MM.1S (cell line): ENCODE data around the gene CENPX.
A peak's percentile ranks its signal among the peaks of the same experiment; 100 is the strongest.

Experiments used
- DNase-seq: peaks from one replicate; pipeline ENCODE4 v3.0.0-alpha.2; 2015
- H2AFZ ChIP-seq: fragments of 300-600 bp; sonication (generic); 2 replicates; pipeline ENCODE4 v1.6.0; 2016; ENCODE audit warnings: antibody characterized with exemption, low read length
- H3F3A ChIP-seq: fragments of 300-600 bp; sonication (generic); 2 replicates; pipeline ENCODE4 v1.6.1; 2016; ENCODE audit warnings: mild to moderate bottlenecking, antibody characterized with exemption, low read length, moderate library complexity, mixed read lengths; ENCODE audit not compliant: insufficient read depth
- H3K27ac ChIP-seq: fragments of 300-600 bp; sonication (generic); 2 replicates; pipeline ENCODE4 v1.5.1; 2016; ENCODE audit warnings: mild to moderate bottlenecking, low read length
- H3K27me3 ChIP-seq: fragments of 300-600 bp; sonication (generic); replicated peaks from 2 replicates; pipeline ENCODE4 v1.6.0; 2016; ENCODE audit warnings: low read length; ENCODE audit not compliant: insufficient read depth
- H3K36me3 ChIP-seq: fragments of 300-600 bp; sonication (generic); replicated peaks from 2 replicates; pipeline ENCODE4 v1.6.1; 2016; ENCODE audit warnings: mild to moderate bottlenecking, low read length, mixed read lengths; ENCODE audit not compliant: insufficient read depth
- H3K4me1 ChIP-seq: fragments of 300-600 bp; sonication (generic); 2 replicates; pipeline ENCODE4 v1.6.1; 2016; ENCODE audit warnings: low read length, mixed read lengths
- H3K4me2 ChIP-seq: fragments of 300-600 bp; sonication (generic); 2 replicates; pipeline ENCODE4 v1.6.0; 2016; ENCODE audit warnings: low read depth, low read length
- H3K4me3 ChIP-seq: fragments of 300-600 bp; sonication (generic); 2 replicates; pipeline ENCODE4 v1.5.1; 2016; ENCODE audit warnings: low read length, mixed read lengths
- H3K79me2 ChIP-seq: fragments of 300-600 bp; sonication (generic); 2 replicates; pipeline ENCODE4 v1.6.1; 2016; ENCODE audit warnings: mixed run types, low read length, mixed read lengths
- H3K9ac ChIP-seq: fragments of 300-600 bp; sonication (generic); 2 replicates; pipeline ENCODE4 v1.6.1; 2016; ENCODE audit warnings: low read length, mixed read lengths
- H3K9me2 ChIP-seq: fragments of 300-600 bp; sonication (generic); replicated peaks from 2 replicates; pipeline ENCODE4 v1.6.1; 2016; ENCODE audit warnings: mild to moderate bottlenecking, low read length, mixed read lengths; ENCODE audit not compliant: insufficient read depth
- H3K9me3 ChIP-seq: fragments of 300-600 bp; sonication (generic); replicated peaks from 2 replicates; pipeline ENCODE4 v1.6.1; 2016; ENCODE audit warnings: mild to moderate bottlenecking, low read length, mixed read lengths; ENCODE audit not compliant: insufficient read depth
- H4K20me1 ChIP-seq: fragments of 300-600 bp; sonication (generic); 2 replicates; pipeline ENCODE4 v1.6.1; 2016; ENCODE audit warnings: mild to moderate bottlenecking, low read length, moderate library complexity, mixed read lengths; ENCODE audit not compliant: insufficient read depth
- CTCF ChIP-seq: fragments of 300-600 bp; sonication (generic); IDR thresholded peaks from 2 replicates; pipeline ENCODE4 v1.5.1; 2016; ENCODE audit warnings: antibody characterized with exemption, low read length, mixed read lengths
- EZH2 ChIP-seq: fragments of 300-600 bp; sonication (generic); optimal IDR thresholded peaks from 2 replicates; pipeline ENCODE3; 2017; ENCODE audit warnings: low read depth, mild to moderate bottlenecking, antibody characterized with exemption, low read length, mixed read lengths
- EZH2phosphoT487 ChIP-seq: fragments of 300-600 bp; sonication (generic); IDR thresholded peaks from 2 replicates; pipeline ENCODE4 v1.6.1; 2018; ENCODE audit warnings: antibody characterized with exemption, low read length

The CENPX gene

GRCh38 chr17:82053556-82054263 is 31.0 kb upstream of the CENPX start:
- Histone ChIP-seq H3F3A (no peaks in the 10 kb centered on the region; the same call in 1 of the 2 replicates), H3K9me2 (no peaks in the 10 kb centered on the region), H4K20me1 (no peaks in the 10 kb centered on the region), H3K79me2 (peaks cover 24% of the 10 kb centered on the region), H3K36me3 (no peaks in the 10 kb centered on the region), H3K9me3 (no peaks in the 10 kb centered on the region), H3K27me3 (no peaks in the 10 kb centered on the region), H2AFZ (no peak overlapping the region), H3K9ac (no peak overlapping the region), H3K4me1 (peaks cover 7% of the 10 kb centered on the region; the same call in 1 of the 2 replicates), H3K4me3 (no peak overlapping the region), H3K4me2 (peak overlapping the region; percentile 98; the same call in 1 of the 2 replicates), H3K27ac (no peak overlapping the region)
- TF ChIP-seq EZH2phosphoT487 (no peak), CTCF (no peak), EZH2 (no peak)
- no peak for DNase-seq

- H3F3A ChIP-seq = no peaks in the 10 kb centered on the region; the same call in 1 of the 2 replicates
- no peak for DNase-seq
- H3K27ac ChIP-seq = no peak overlapping the region
- no peaks in the 10 kb centered on the region for H3K36me3 ChIP-seq
- H3K27me3 ChIP-seq = no peaks in the 10 kb centered on the region
- H3K79me2 ChIP-seq = peaks cover 24% of the 10 kb centered on the region
- H3K9me2 ChIP-seq = no peaks in the 10 kb centered on the region
- no peaks in the 10 kb centered on the region for H4K20me1 ChIP-seq
- H3K9me3 ChIP-seq = no peaks in the 10 kb centered on the region
- H3K9ac ChIP-seq = no peak overlapping the region
- TF ChIP-seq CTCF = no peak
- no peak for TF ChIP-seq EZH2
- no peak for TF ChIP-seq EZH2phosphoT487
- no peak overlapping the region for H2AFZ ChIP-seq
- H3K4me3 ChIP-seq = peak overlapping the region; percentile 83; the same call in 1 of the 2 replicates
- H3K4me2 ChIP-seq = peak overlapping the region; percentile 98
- peaks cover 7% of the 10 kb centered on the region; the same call in 1 of the 2 replicates for H3K4me1 ChIP-seq
Measured at GRCh38 chr17:82053130-82053529, 30.5 kb upstream of the CENPX start.

- Histone ChIP-seq H3K27me3 (no peaks in the 10 kb centered on the region), H3K79me2 (peaks cover 24% of the 10 kb centered on the region), H3F3A (no peaks in the 10 kb centered on the region), H2AFZ (no peak overlapping the region), H3K9ac (peak overlapping the region; percentile 77; the same call in 1 of the 2 replicates), H4K20me1 (no peaks in the 10 kb centered on the region), H3K4me1 (peaks cover 7% of the 10 kb centered on the region; the same call in 1 of the 2 replicates), H3K4me3 (peak overlapping the region; percentile 83), H3K9me3 (no peaks in the 10 kb centered on the region), H3K27ac (no peak overlapping the region), H3K36me3 (no peaks in the 10 kb centered on the region), H3K9me2 (no peaks in the 10 kb centered on the region), H3K4me2 (peak overlapping the region; percentile 98)
- TF ChIP-seq EZH2 = no peak
- TF ChIP-seq EZH2phosphoT487 = no peak
- no peak for TF ChIP-seq CTCF
- DNase-seq = no peak
Measured at GRCh38 chr17:82052638-82053059, 30.0 kb upstream of the CENPX start.
